DMS 273 (cell line): Measurements from ENCODE around the gene AFG1L.
A peak's percentile ranks its signal among the peaks of the same experiment; 100 is the strongest.

Experiments used
- DNase-seq: peaks from one replicate; lab custom pipeline; 2025; ENCODE audit not compliant: unreplicated experiment; lab: John Stamatoyannopoulos, UW

The AFG1L gene

DNA sequence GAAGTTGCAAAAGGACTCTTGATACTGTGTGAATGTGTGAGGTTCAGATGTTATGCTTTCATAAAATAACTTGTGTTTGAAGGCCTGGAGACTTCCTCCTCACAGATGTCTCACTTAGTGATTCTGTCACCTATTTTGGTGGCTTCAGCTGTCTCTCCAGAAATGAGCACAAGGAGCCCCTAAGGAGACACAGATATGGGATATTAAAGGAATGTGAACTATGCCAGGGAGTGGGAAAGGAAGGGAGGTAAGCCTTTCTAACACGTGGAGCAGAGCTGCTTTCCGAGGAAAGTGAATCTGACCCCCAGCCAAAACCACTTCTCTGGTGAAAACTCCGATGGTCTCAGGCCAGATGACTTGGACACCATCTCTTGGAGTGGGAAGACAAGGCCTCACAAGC, 255.4 kb downstream of the AFG1L start:
- DNase-seq, result no peak

DNA sequence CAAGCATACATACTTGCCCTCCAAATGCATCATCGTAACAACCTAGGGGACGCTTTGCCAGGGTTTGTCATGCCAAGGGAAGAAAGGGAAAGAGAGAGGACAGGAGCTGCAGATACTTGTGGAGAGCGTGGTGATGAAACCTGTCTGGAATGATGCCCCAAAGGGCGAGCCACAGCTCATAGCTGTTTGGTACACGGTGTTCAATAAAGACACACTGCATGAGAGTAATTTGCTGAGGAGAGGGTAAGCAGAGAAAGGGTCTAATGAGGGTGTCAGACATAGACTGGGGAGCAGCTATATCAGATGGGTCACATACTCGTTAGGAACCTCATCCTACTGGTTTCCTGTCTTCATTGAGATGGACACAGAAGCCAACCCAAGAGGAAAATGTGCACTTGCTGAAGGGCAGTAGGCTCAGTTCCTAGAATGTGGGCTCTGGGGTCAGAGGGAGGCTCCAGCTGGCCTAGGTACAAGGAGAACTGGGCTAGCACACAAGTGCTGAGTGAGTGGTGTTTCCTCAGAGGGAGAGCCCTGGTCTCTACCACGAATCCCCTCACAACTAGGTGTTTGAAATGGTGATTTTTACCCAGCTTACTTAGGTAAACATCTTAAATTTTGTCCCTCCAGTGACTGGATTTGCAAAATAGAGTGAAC, 260.7 kb downstream of the AFG1L start:
- no peak for DNase-seq

DNA sequence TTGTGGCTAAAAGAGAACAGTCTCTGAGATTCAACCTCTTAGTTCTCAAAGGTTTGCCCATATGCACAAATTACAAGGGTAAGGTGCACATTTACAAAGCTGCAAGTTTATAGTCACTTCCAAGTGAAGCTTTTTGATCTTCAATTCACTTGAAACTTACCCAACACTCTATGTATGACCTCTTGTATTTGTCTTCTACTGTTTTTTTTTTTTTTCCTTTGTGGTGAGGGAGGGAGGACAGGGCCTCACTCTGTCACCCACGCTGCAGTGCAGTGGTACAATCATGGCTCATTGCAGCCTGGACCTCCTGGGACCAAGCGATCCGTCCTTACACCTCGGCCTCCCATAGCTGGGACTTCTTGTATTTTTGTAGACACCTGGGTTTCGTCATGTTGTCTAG, 261.4 kb downstream of the AFG1L start:
- DNase-seq, result no peak

- DNase-seq, result no peak
Measured at GRCh38 chr6:108556866-108557493, 262.1 kb downstream of the AFG1L start.

DNA sequence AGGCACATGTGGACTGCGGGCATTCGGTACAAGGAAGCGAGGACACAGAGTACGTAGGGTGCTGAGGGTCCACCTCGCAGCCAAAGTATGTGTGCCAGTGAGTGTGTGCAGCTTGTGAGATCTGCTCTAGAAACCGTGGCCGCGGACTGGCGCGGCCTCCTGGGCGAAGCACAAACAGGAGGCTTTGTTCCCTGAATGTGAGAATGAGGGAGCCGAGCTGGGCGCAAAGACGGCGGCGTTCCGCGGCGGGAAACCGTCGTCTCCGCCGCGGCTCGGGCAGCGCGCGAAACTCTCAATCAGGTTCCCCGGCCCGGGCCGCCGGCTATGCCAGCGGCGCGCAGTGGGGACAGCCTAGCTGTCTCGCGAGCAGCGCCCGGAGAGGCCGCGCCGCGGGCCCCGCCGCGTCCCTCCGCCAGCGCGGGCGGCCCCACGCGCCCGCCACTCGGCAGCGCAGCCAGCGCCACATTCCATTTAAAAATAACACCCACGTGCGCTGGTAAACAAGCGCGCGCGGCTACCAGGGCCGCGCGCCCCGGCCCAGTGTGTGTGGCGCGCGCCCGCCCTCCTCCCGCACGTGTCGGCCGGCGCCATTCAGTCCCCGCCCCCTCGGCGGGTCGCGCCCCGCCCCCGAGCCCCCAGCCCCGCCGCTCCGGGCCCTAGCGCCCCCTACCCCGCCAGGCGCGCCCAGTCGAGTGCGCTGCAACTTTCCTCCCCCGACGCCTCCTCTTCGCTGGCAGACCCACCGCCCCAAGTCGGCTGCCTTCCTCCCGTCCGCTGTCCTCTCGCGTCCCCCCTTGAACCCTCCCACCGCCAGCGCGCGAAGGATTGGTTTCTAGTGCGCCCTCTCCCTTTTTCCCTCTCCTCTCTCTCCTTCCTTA, 262.9 kb downstream of the AFG1L start:
- DNase-seq, result peak; percentile 96

DNA sequence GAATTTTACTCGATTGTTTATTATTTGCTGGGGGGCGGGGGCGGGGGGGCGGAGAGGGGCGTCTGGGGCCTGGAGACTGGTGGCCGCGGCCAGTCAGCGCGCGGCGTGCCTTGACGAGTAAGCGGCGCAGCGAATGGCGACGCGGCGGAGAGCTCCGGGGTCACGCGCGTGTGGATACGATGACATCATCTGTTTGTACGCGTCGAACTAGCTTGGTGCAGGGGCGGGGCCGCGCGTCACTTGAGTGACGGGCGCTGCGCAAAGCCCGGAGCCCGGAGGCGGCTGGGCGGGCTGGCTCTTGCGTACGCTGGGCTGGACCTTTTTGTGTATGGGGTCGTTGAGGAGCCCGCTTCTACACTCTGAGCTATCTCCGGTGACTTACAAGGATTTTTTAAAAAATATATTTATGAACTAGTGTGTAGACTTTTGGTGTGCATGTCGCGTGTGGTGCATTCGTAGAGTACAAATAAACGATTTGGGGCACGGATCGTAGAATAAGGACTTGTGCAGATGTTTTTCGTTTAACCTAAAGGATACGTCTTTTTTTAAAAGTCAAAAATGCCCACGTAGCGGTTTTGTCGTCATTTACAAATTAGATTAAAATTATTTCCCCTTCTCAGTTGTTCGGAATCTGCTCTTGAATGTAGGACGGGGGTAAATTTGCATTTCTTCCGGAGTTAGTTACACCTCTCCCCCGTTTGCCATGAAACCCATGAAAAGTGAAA, 263.7 kb downstream of the AFG1L start:
- DNase-seq, result peak; percentile 100

GRCh38 chr6:108559097-108559883, 264.4 kb downstream of the AFG1L start:
- peak; percentile 97 for DNase-seq

- peak; percentile 92 for DNase-seq
Measured at GRCh38 chr6:108559884-108560462, 265.1 kb downstream of the AFG1L start.

- peak; percentile 91 for DNase-seq
Measured at GRCh38 chr6:108560463-108561308, 265.8 kb downstream of the AFG1L start, which contains the start of gene FOXO3. TSS of gene FOXO3 (plus strand) at chr6:108560917. CDS start at chr6:108561209, 292 bp downstream.

DNA sequence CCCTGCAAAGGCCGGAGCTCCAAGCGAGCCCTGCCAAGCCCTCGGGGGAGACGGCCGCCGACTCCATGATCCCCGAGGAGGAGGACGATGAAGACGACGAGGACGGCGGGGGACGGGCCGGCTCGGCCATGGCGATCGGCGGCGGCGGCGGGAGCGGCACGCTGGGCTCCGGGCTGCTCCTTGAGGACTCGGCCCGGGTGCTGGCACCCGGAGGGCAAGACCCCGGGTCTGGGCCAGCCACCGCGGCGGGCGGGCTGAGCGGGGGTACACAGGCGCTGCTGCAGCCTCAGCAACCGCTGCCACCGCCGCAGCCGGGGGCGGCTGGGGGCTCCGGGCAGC, 266.4 kb downstream of the AFG1L start:
- DNase-seq, result peak; percentile 24

- peak; percentile 65 for DNase-seq
Measured at GRCh38 chr6:108561742-108562502, 267.1 kb downstream of the AFG1L start.

DNA sequence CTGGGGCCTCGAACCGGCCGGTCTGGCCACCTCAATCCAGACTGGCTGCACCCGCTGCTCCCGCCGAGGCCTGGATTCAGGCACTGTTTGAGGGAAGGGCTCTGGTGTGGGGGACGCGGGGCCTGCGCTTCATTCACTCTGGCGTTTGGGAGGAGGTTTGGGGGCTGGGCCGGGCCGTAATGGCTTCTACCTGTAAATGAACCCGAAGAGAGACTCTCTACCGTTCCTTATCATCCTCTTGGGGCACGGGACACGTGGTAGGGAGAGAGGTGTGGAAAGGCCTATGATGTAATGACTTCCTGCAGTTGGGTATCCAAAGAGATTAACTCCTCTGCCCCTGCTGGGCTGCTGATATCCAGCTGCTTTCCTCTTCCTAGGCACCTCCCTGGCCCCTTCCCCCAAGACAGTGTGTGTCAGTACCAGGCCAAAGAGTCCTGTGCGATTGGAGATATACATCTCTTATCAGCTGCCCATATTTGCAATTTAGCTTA, 267.7 kb downstream of the AFG1L start:
- DNase-seq, result peak; percentile 84

DNA sequence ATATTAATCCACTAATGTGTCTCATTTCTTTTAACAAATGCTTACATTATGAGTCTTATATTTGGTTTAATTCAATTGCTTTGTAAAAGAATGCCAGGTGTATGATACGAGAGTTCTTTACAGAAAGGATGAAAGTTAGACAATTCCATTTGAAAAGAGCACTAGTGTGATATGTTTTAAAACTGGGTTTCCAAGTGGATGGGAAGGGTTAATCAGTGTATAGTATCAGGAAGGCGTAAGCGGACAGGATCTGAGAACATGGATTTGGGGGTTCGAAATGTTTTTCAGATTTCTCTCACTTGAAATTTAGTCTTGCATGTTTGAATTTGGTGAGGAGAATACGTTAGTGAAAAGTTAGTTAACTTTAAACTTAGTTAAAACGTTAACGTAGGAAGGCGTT, 268.4 kb downstream of the AFG1L start:
- DNase-seq, result no peak

GRCh38 chr6:108564178-108564577, 269.3 kb downstream of the AFG1L start:
- no peak for DNase-seq

- no peak for DNase-seq
Measured at GRCh38 chr6:108565091-108565766, 270.4 kb downstream of the AFG1L start.

DNA sequence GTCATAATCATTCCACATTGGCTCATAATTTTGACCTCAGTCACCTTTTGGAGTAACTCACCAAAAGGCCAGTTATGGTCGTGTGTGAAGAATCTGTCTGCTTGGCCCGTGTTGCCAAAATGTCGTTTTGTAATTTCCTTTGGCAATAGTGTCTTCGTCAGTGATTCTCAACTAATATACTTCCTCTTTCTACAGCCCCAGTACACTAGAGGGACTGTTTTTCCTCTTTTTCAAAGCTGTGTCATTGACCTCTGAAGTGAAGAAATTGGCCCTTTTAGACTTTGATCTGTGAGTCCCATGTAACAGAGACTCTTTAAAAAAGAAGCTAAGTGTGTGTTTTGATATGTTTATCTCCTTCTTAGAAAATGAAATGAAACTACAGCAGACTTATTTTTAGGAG, 271.0 kb downstream of the AFG1L start:
- DNase-seq, result no peak

GRCh38 chr6:108566406-108566805, 271.6 kb downstream of the AFG1L start:
- DNase-seq, result no peak

DNA sequence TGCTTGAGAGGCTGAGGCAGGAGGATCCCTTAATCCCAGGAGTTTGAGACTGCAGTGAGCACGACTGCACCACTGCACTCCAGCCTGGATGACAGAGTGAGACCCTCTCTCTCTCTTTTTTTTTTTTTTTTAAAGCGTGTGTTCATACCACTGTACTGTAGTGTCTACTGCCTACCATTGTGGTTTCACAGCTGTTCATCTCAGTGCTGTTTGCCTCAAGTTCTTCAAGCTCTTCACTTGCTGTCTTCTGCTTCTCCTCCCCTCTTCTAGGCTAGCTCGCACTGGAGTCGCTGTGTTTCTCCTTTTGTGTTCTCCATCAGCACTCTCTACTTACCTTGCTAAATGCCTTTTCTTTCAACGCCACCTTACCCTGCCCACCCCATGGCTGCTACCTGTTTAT, 273.2 kb downstream of the AFG1L start:
- no peak for DNase-seq
